GM12878 (cell line): ENCODE data around the gene RPS8.

Experiments
- CHD2 ChIP-seq: IDR thresholded peaks from 2 replicates; pipeline ENCODE4 v1.6.1; 2011; ENCODE audit warnings: low read depth, low read length, improper control_type of control experiment, borderline replicate concordance
- CREB1 ChIP-seq: IDR thresholded peaks from 2 replicates; pipeline ENCODE4 v1.6.1; 2012; ENCODE audit warnings: low read depth, mild to moderate bottlenecking, inconsistent platforms
- DPF2 ChIP-seq: fragments of 450-650 bp; IDR thresholded peaks from 2 replicates; pipeline ENCODE4 v1.6.1; 2017; ENCODE audit warnings: mild to moderate bottlenecking
- EGR1 ChIP-seq, 2 experiments: IDR thresholded peaks; 1 replicate in 1 of 2; 2 replicates in 1 of 2; pipeline ENCODE4 v1.6.1; 2011 to 2012; ENCODE audit warnings: low read depth in 2 of 2, low read length in 2 of 2, borderline replicate concordance in 1 of 2, mild to moderate bottlenecking in 1 of 2, moderate library complexity in 1 of 2
- POLR2AphosphoS5 ChIP-seq: IDR thresholded peaks from 2 replicates; pipeline ENCODE4 v1.6.1; 2011; ENCODE audit warnings: mild to moderate bottlenecking, low read length, inconsistent platforms
- RBBP5 ChIP-seq: fragments of 200-600 bp; sonication (generic); conservative IDR thresholded peaks from 2 replicates; pipeline ENCODE4 v1.6.1; 2016
- RCOR1 ChIP-seq: conservative IDR thresholded peaks from 2 replicates; pipeline ENCODE4 v1.6.1; 2012; ENCODE audit warnings: low read depth, low read length, improper control_type of control experiment
- SMC3 ChIP-seq: IDR thresholded peaks from 2 replicates; pipeline ENCODE4 v1.6.1; 2011; ENCODE audit warnings: low read length, improper control_type of control experiment, borderline replicate concordance
- SP1 ChIP-seq: IDR thresholded peaks from one replicate; pipeline ENCODE4 v1.6.1; 2011; ENCODE audit warnings: low read depth, low read length
- TCF12 ChIP-seq: IDR thresholded peaks from 2 replicates; pipeline ENCODE4 v1.6.1; 2011; ENCODE audit warnings: low read depth, mild to moderate bottlenecking, low read length
- ZNF274 ChIP-seq: IDR thresholded peaks from one replicate; pipeline ENCODE4 v1.8.0; 2011; ENCODE audit not compliant: insufficient read length, insufficient read depth
- ZNF622 ChIP-seq: fragments of 450-650 bp; IDR thresholded peaks from 2 replicates; pipeline ENCODE4 v1.6.1; 2017; ENCODE audit warnings: mild to moderate bottlenecking, inconsistent platforms
- TF ChIP-seq, protein P1 (sequence below): fragments of 450-650 bp; IDR thresholded peaks from 2 replicates; pipeline ENCODE4 v1.6.1; 2016; ENCODE audit warnings: mild to moderate bottlenecking
- TF ChIP-seq, protein P2 (sequence below), 3 experiments: IDR thresholded peaks in 2 of 3; conservative IDR thresholded peaks in 1 of 3; 2 replicates each; pipeline ENCODE4 v1.5.1; 2011; ENCODE audit warnings: low read depth in 3 of 3, low read length in 3 of 3, mild to moderate bottlenecking in 3 of 3, control low read depth in 2 of 3, moderate library complexity in 2 of 3, inconsistent platforms in 1 of 3, mixed read lengths in 1 of 3; ENCODE audit not compliant: control insufficient read depth in 2 of 3, insufficient read depth in 1 of 3; ENCODE audit errors: extremely low read depth in 1 of 3

DNA sequence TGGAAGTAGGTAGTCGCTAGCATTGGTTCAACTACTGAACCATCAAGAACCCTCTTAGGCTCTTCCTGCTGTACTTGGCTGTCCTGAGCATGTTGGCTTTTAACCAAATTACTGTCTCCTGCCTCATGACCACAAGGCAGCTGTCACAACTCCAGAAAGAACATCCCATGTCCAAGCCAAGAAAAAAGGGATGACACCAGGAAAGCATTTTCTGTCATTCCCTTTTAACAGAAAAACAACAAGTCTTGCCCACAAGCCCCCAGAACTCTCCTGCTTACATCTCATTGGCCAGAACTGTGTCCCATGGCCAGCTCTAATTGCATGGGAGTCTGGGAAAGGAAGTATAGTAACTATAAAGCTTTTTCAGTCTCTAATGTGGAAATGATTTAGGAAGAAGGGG, 42.0 kb upstream of the RPS8 start:
- no peak for TF ChIP-seq EGR1 (IDR thresholded peaks at IDR 0.05; ENCODE audit: borderline replicate concordance in 1 of 2, low read depth in 2 of 2, low read length in 2 of 2)
- TF ChIP-seq POLR2AphosphoS5: no peak
- no peak for TF ChIP-seq DPF2
- no peak for TF ChIP-seq CREB1
- TF ChIP-seq ZNF622: no peak
- no peak for TF ChIP-seq SMC3
- TF ChIP-seq TCF12: no peak
- TF ChIP-seq CHD2: no peak
- no peak for TF ChIP-seq ZNF274
- TF ChIP-seq, protein P1, sequence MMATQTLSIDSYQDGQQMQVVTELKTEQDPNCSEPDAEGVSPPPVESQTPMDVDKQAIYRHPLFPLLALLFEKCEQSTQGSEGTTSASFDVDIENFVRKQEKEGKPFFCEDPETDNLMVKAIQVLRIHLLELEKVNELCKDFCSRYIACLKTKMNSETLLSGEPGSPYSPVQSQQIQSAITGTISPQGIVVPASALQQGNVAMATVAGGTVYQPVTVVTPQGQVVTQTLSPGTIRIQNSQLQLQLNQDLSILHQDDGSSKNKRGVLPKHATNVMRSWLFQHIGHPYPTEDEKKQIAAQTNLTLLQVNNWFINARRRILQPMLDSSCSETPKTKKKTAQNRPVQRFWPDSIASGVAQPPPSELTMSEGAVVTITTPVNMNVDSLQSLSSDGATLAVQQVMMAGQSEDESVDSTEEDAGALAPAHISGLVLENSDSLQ: no peak
- no peak for TF ChIP-seq SP1
- no peak for TF ChIP-seq RBBP5
- TF ChIP-seq, protein P2, sequence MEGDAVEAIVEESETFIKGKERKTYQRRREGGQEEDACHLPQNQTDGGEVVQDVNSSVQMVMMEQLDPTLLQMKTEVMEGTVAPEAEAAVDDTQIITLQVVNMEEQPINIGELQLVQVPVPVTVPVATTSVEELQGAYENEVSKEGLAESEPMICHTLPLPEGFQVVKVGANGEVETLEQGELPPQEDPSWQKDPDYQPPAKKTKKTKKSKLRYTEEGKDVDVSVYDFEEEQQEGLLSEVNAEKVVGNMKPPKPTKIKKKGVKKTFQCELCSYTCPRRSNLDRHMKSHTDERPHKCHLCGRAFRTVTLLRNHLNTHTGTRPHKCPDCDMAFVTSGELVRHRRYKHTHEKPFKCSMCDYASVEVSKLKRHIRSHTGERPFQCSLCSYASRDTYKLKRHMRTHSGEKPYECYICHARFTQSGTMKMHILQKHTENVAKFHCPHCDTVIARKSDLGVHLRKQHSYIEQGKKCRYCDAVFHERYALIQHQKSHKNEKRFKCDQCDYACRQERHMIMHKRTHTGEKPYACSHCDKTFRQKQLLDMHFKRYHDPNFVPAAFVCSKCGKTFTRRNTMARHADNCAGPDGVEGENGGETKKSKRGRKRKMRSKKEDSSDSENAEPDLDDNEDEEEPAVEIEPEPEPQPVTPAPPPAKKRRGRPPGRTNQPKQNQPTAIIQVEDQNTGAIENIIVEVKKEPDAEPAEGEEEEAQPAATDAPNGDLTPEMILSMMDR (IDR thresholded peaks at IDR 0.05 in 2 of 3, conservative IDR thresholded peaks at IDR 0.05 in 1 of 3; ENCODE audit: control insufficient read depth in 2 of 3, extremely low read depth in 1 of 3, insufficient read depth in 1 of 3, low read depth in 3 of 3, low read length in 3 of 3): no peak
- no peak for TF ChIP-seq RCOR1
